Osteoblast (primary cell): ENCODE measurements around the gene ZBED5. TPM values are rescaled to one million over a fixed set of nuclear protein-coding genes. Genes with fewer than 3 reads are reported as not detected.
A peak's percentile ranks its signal among the peaks of the same experiment; 100 is the strongest.

Experiments used
- DNase-seq: peaks from one replicate; pipeline ENCODE4 v3.0.0; 2011; ENCODE audit warnings: low spot score, mixed read lengths; ENCODE audit not compliant: insufficient read length; ENCODE audit errors: missing footprints
- H2AFZ ChIP-seq: 2 replicates; pipeline ENCODE4 v1.6.0; 2011; ENCODE audit warnings: mild to moderate bottlenecking, low read length
- H3K27ac ChIP-seq: 2 replicates; pipeline ENCODE4 v1.5.1; 2011; ENCODE audit warnings: mild to moderate bottlenecking, low read depth, low read length, moderate library complexity
- H3K27me3 ChIP-seq: 2 replicates; pipeline ENCODE4 v1.6.0; 2012; ENCODE audit warnings: mild to moderate bottlenecking, control low read depth, inconsistent platforms, low read length, moderate library complexity; ENCODE audit not compliant: insufficient read depth
- H3K36me3 ChIP-seq: 2 replicates; pipeline ENCODE4 v1.5.1; 2011; ENCODE audit warnings: mild to moderate bottlenecking, low read length, control low read depth, moderate library complexity; ENCODE audit not compliant: insufficient read depth
- H3K4me1 ChIP-seq: 2 replicates; pipeline ENCODE4 v1.5.1; 2011; ENCODE audit warnings: mild to moderate bottlenecking, low read length, control low read depth, moderate library complexity; ENCODE audit not compliant: insufficient read depth
- H3K4me2 ChIP-seq: 2 replicates; pipeline ENCODE4 v1.6.0; 2011; ENCODE audit warnings: mild to moderate bottlenecking, low read length; ENCODE audit not compliant: insufficient read depth
- H3K4me3 ChIP-seq: fragments of 200-600 bp; sonication (generic); 3 replicates; pipeline ENCODE4 v1.5.1; 2012; ENCODE audit warnings: mild to moderate bottlenecking, low read length, inconsistent platforms; ENCODE audit not compliant: insufficient read depth
- H3K79me2 ChIP-seq: 2 replicates; pipeline ENCODE4 v1.6.0; 2012; ENCODE audit warnings: mild to moderate bottlenecking, low read length, control low read depth, inconsistent platforms; ENCODE audit not compliant: insufficient read depth
- H3K9me3 ChIP-seq: 2 replicates; pipeline ENCODE4 v1.5.1; 2011; ENCODE audit warnings: low read depth, low read length, control low read depth
- H4K20me1 ChIP-seq: 2 replicates; pipeline ENCODE4 v1.6.0; 2012; ENCODE audit warnings: mild to moderate bottlenecking, low read length, control low read depth; ENCODE audit not compliant: insufficient read depth
- CTCF ChIP-seq: IDR thresholded peaks from 2 replicates; pipeline ENCODE4 v1.5.1; 2011; ENCODE audit warnings: mild to moderate bottlenecking, low read depth, low read length, moderate library complexity; ENCODE audit errors: extremely low read depth
- total RNA-seq: library from RNA; depleted of rRNA; stranded (reverse); fragments of >200 nt; gene quantifications from 2 replicates; pipeline ENCODE4 v1.2.3, GENCODE V29; 2012

ZBED5 gene
- total RNA-seq, 1 donor: 29.7 TPM

DNA sequence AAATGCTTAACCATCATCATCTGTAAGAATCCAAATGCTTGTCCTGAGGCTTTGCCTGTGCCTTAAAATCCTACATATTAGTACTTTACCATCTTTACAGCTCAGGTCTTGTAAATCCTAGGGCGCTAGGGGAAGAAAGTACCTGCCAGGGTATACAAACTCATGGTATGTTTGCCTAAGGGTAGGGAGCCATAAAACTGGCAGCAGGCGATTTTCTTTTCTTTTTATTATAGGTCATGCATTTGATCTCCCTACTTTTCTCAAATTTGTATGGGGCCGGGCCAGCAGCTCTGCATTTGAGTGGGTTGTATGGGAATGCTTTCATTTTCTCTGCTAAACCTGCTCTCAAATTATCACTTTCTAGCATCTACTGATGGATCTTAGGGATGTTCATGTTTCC lies 24.0 kb upstream of the ZBED5 start:
- Histone ChIP-seq H3K9me3 (no peaks in the 10 kb centered on the region), H3K4me2 (no peak overlapping the region), H3K4me1 (peaks cover 13% of the 10 kb centered on the region), H3K36me3 (no peaks in the 10 kb centered on the region), H3K27me3 (no peaks in the 10 kb centered on the region), H3K27ac (no peak overlapping the region), H3K4me3 (no peak overlapping the region), H3K79me2 (no peaks in the 10 kb centered on the region), H2AFZ (no peak overlapping the region), H4K20me1 (no peaks in the 10 kb centered on the region)
- no peak for TF ChIP-seq CTCF
- no peak for DNase-seq

- no peak overlapping the region for H3K4me3 ChIP-seq
These were observed 20.8 kb upstream of the ZBED5 start for GRCh38 chr11:10878408-10879214.

GRCh38 chr11:10876158-10876557 lies 18.3 kb upstream of the ZBED5 start:
- no peaks in the 10 kb centered on the region for H3K79me2 ChIP-seq
- no peak overlapping the region for H3K4me2 ChIP-seq
- peak overlapping the region; percentile 4 for H2AFZ ChIP-seq
- no peaks in the 10 kb centered on the region for H3K27me3 ChIP-seq
- no peaks in the 10 kb centered on the region for H3K9me3 ChIP-seq
- no peaks in the 10 kb centered on the region for H4K20me1 ChIP-seq
- peak overlapping the region; percentile 35 for H3K27ac ChIP-seq
- no peaks in the 10 kb centered on the region for H3K36me3 ChIP-seq
- peaks cover 4% of the 10 kb centered on the region for H3K4me1 ChIP-seq
- TF ChIP-seq CTCF: no peak
- no peak overlapping the region for H3K4me3 ChIP-seq
- DNase-seq: no peak

More at GRCh38 chr11:10878408-10879214, 20.8 kb upstream of the ZBED5 start:
- H3K36me3 ChIP-seq: no peaks in the 10 kb centered on the region
- peaks cover 4% of the 10 kb centered on the region for H3K4me1 ChIP-seq
- H3K79me2 ChIP-seq: no peaks in the 10 kb centered on the region
- peak overlapping the region; percentile 83 for H2AFZ ChIP-seq
- no peaks in the 10 kb centered on the region for H4K20me1 ChIP-seq
- no peaks in the 10 kb centered on the region for H3K9me3 ChIP-seq
- H3K27me3 ChIP-seq: no peaks in the 10 kb centered on the region
- no peak overlapping the region for H3K4me2 ChIP-seq
- no peak overlapping the region for H3K27ac ChIP-seq
- DNase-seq: peak; percentile 69
- TF ChIP-seq CTCF: peak; percentile 94

DNA sequence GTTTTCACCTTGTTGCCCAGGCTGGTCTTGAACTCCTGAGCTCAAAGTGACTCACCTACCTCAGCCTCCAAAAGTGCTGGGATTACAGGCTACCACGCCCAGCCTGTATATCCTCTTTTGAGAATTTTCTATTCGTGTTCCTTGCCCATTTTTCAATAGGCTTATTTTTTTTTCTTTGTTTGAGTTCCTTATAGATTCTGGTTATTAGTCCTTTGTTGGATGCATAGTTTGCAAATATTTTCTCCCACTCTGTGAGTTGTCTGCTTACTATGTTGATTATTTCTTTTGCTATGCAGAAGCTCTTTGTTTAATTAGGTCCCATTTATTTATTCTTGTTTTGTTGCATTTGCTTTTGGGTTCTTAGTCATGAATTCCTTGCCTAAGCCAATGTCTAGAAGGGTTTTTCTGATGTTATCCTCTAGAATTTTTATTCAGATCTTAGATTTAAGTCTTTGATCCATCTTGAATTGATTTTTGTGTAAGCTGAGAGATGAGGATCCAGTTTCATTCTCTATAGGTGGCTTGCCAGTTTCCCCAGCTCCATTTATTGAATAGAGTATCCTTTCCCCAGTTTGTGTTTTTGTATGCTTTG lies 17.7 kb upstream of the ZBED5 start:
- Histone ChIP-seq H3K36me3 (no peaks in the 10 kb centered on the region), H3K27me3 (no peaks in the 10 kb centered on the region), H3K9me3 (no peaks in the 10 kb centered on the region), H3K79me2 (no peaks in the 10 kb centered on the region), H3K27ac (peak overlapping the region; percentile 35), H2AFZ (no peak overlapping the region), H3K4me3 (no peak overlapping the region), H4K20me1 (no peaks in the 10 kb centered on the region), H3K4me1 (peaks cover 4% of the 10 kb centered on the region), H3K4me2 (no peak overlapping the region)
- no peak for DNase-seq
- no peak for TF ChIP-seq CTCF
